Fibroblast of lung (primary cell): Measurements from ENCODE around the gene STAC. TPM values are rescaled to one million over a fixed set of nuclear protein-coding genes. Genes with fewer than 3 reads are reported as not detected.

Source experiments
- DNase-seq, 2 donors: peaks; one replicate each; pipeline versions ENCODE4 v3.0.0 to v3.0.0-alpha.2; 2010; ENCODE audit warnings: low read depth in 2 of 2
- H2AFZ ChIP-seq: 2 replicates; pipeline ENCODE4 v1.5.1; 2012; ENCODE audit warnings: low read length, control low read depth, inconsistent platforms
- H3K27ac ChIP-seq: 2 replicates; pipeline ENCODE4 v1.5.1; 2011; ENCODE audit warnings: low read length, control low read depth; ENCODE audit not compliant: insufficient read depth
- H3K27me3 ChIP-seq: 2 replicates; pipeline ENCODE4 v1.5.1; 2011; ENCODE audit warnings: mild to moderate bottlenecking, low read length; ENCODE audit not compliant: control insufficient read depth, insufficient read depth
- H3K36me3 ChIP-seq: 2 replicates; pipeline ENCODE4 v1.5.1; 2011; ENCODE audit warnings: low read length; ENCODE audit not compliant: control insufficient read depth, insufficient read depth
- H3K4me1 ChIP-seq: 2 replicates; pipeline ENCODE4 v1.5.1; 2011; ENCODE audit warnings: low read length; ENCODE audit not compliant: control insufficient read depth, insufficient read depth; ENCODE audit errors: extremely low read depth
- H3K4me2 ChIP-seq: 2 replicates; pipeline ENCODE4 v1.5.1; 2011; ENCODE audit warnings: low read length, control low read depth; ENCODE audit not compliant: insufficient read depth; ENCODE audit errors: extremely low read depth
- H3K4me3 ChIP-seq, 4 experiments: fragments of 200-600 bp in 1 of 4; sonication (generic) in 1 of 4; replicated peaks in 1 of 4; 2 replicates each; pipeline ENCODE4 v1.5.1; 2011 to 2016; ENCODE audit warnings: low read length in 4 of 4, low read depth in 3 of 4, mild to moderate bottlenecking in 3 of 4, control low read depth in 2 of 4, inconsistent platforms in 1 of 4, mixed read lengths in 1 of 4; ENCODE audit not compliant: insufficient read depth in 1 of 4; ENCODE audit errors: control extremely low read depth in 1 of 4
- H3K79me2 ChIP-seq: 2 replicates; pipeline ENCODE4 v1.5.1; 2012; ENCODE audit warnings: mild to moderate bottlenecking, low read length, inconsistent platforms; ENCODE audit not compliant: control insufficient read depth, insufficient read depth
- H3K9ac ChIP-seq: 2 replicates; pipeline ENCODE4 v1.5.1; 2011; ENCODE audit warnings: mild to moderate bottlenecking, low read length, control low read depth; ENCODE audit not compliant: insufficient read depth
- H3K9me3 ChIP-seq: 2 replicates; pipeline ENCODE4 v1.5.1; 2012; ENCODE audit warnings: low read depth, low read length; ENCODE audit not compliant: control insufficient read depth, insufficient read depth
- H4K20me1 ChIP-seq: 2 replicates; pipeline ENCODE4 v1.5.1; 2011; ENCODE audit warnings: low read length; ENCODE audit not compliant: control insufficient read depth, insufficient read depth; ENCODE audit errors: extremely low read depth
- EZH2 ChIP-seq: IDR thresholded peaks from 2 replicates; pipeline ENCODE4 v1.5.1; 2012; ENCODE audit warnings: low read length, control low read depth, mild to moderate bottlenecking; ENCODE audit errors: missing control alignments
- polyA plus RNA-seq, 2 donors: library from polyadenylated mRNA; depleted of rRNA in 1 of 2; stranded (reverse) in 1 of 2; unstranded in 1 of 2; fragments of >200 nt; gene quantifications; 2 replicates each; pipeline ENCODE4 v1.2.1, GENCODE V29; 2011 to 2012; ENCODE audit warnings: missing spikeins in 1 of 2
- total RNA-seq: library from RNA; depleted of rRNA; stranded (reverse); fragments of >200 nt; gene quantifications from 2 replicates; pipeline ENCODE4 v1.2.1, GENCODE V29; 2014
- TF ChIP-seq, protein P1 (sequence below), 2 donors: IDR thresholded peaks in 1 of 2; conservative IDR thresholded peaks in 1 of 2; 1 replicate in 1 of 2; 2 replicates in 1 of 2; pipeline ENCODE4 v1.5.1; 2011 to 2012; ENCODE audit warnings: low read length in 2 of 2, control low read depth in 1 of 2, inconsistent platforms in 1 of 2, low read depth in 1 of 2, mild to moderate bottlenecking in 1 of 2

Gene STAC
- total and polyA plus RNA-seq, 2 donors (not counting 1 experiment from before 2014, with no cell fraction given), result 6.8 to 7.4 TPM

DNA sequence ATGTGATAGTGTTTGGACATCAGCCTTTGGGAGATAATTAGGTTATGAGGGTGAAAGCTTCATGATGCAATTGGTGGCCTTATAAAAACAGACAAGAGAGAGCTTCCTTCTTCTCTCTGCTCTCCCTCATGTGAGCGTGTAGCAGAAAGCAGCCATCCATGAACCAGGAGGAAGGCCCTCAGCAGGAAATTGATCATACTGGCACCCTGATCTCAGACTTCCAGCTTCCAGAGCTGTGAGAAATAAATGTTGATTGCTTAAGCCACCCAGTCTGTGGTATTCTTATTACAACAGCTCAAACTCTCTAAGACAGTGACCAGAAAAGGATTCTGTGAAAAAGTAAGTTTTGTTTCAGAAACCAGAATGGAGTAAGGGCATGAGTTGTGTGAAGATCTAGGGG is 13.3 kb downstream of the STAC start:
- no peaks in the 10 kb centered on the region for H4K20me1 ChIP-seq
- H3K27me3 ChIP-seq, result no peaks in the 10 kb centered on the region
- H3K4me3 ChIP-seq, result no peak overlapping the region
- TF ChIP-seq EZH2, result no peak
- TF ChIP-seq, protein P1, sequence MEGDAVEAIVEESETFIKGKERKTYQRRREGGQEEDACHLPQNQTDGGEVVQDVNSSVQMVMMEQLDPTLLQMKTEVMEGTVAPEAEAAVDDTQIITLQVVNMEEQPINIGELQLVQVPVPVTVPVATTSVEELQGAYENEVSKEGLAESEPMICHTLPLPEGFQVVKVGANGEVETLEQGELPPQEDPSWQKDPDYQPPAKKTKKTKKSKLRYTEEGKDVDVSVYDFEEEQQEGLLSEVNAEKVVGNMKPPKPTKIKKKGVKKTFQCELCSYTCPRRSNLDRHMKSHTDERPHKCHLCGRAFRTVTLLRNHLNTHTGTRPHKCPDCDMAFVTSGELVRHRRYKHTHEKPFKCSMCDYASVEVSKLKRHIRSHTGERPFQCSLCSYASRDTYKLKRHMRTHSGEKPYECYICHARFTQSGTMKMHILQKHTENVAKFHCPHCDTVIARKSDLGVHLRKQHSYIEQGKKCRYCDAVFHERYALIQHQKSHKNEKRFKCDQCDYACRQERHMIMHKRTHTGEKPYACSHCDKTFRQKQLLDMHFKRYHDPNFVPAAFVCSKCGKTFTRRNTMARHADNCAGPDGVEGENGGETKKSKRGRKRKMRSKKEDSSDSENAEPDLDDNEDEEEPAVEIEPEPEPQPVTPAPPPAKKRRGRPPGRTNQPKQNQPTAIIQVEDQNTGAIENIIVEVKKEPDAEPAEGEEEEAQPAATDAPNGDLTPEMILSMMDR (conservative IDR thresholded peaks at IDR 0.05 in 1 of 2, IDR thresholded peaks at IDR 0.05 in 1 of 2; ENCODE audit: low read depth in 1 of 2, low read length in 2 of 2), result no peak
- no peaks in the 10 kb centered on the region for H3K79me2 ChIP-seq
- H3K9ac ChIP-seq, result no peak overlapping the region
- no peaks in the 10 kb centered on the region for H3K36me3 ChIP-seq
- H3K9me3 ChIP-seq, result no peaks in the 10 kb centered on the region
- no peak overlapping the region for H3K27ac ChIP-seq
- H3K4me2 ChIP-seq, result no peak overlapping the region
- peak in 1 of 2 donors; percentile 33 for DNase-seq
- no peaks in the 10 kb centered on the region for H3K4me1 ChIP-seq
- H2AFZ ChIP-seq, result no peak overlapping the region

DNA sequence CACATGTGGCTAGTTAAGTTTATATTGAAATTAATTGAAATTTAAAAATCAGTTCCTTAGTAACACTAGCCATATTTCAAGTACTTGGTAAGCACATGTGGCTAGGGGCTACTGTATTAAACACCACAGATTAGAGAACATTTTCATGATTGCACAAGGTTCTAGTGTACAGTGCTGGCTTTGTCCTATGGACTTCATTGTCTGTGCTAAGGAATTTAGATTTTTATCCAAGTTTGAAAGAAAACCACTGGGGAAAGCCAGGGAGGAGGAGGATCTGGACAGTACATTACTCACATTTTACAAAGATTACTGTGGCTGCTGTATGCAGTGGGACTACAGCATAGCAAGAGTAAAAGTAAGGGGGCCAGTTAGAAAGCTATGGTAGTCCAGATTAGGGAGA is 13.9 kb downstream of the STAC start:
- H3K4me2 ChIP-seq, result no peak overlapping the region
- H3K4me1 ChIP-seq, result no peaks in the 10 kb centered on the region
- H3K9ac ChIP-seq, result no peak overlapping the region
- H3K27me3 ChIP-seq, result no peaks in the 10 kb centered on the region
- no peaks in the 10 kb centered on the region for H3K36me3 ChIP-seq
- peak in 1 of 2 donors; percentile 86 for DNase-seq
- no peak overlapping the region for H2AFZ ChIP-seq
- TF ChIP-seq, protein P1 (conservative IDR thresholded peaks at IDR 0.05 in 1 of 2, IDR thresholded peaks at IDR 0.05 in 1 of 2; ENCODE audit: low read depth in 1 of 2, low read length in 2 of 2), result no peak
- TF ChIP-seq EZH2, result no peak
- H3K9me3 ChIP-seq, result no peaks in the 10 kb centered on the region
- H3K4me3 ChIP-seq, result no peak overlapping the region
- no peaks in the 10 kb centered on the region for H4K20me1 ChIP-seq
- no peak overlapping the region for H3K27ac ChIP-seq
- H3K79me2 ChIP-seq, result no peaks in the 10 kb centered on the region

DNA sequence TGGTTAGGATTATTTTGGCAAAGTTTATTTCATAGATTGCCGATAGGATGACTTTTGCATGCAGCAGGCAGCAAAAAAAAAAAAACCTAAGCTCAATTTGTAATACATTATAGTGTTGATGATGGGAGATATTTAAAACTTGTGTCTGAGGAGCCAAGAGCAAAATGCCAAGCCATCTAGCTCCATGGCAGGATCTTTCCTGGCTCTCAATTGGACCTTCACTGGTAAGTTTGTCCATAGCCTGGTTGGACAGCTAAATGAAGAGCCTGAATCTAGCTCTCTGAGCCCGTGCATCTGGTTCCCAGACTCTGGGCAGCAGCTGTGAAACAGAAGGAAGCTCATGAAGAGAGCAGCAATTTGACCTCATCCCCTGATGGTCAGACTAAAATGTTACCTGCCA is 17.5 kb downstream of the STAC start:
- Histone ChIP-seq H3K4me2 (no peak overlapping the region), H3K79me2 (no peaks in the 10 kb centered on the region), H3K4me1 (no peaks in the 10 kb centered on the region), H3K27me3 (no peaks in the 10 kb centered on the region), H4K20me1 (no peaks in the 10 kb centered on the region), H3K27ac (no peak overlapping the region), H3K4me3 (no peak overlapping the region), H2AFZ (no peak overlapping the region), H3K9me3 (no peaks in the 10 kb centered on the region), H3K36me3 (no peaks in the 10 kb centered on the region), H3K9ac (no peak overlapping the region)
- TF ChIP-seq, protein P1 (conservative IDR thresholded peaks at IDR 0.05 in 1 of 2, IDR thresholded peaks at IDR 0.05 in 1 of 2; ENCODE audit: low read depth in 1 of 2, low read length in 2 of 2), result no peak
- no peak for TF ChIP-seq EZH2
- DNase-seq, result no peak
